Measurements from ENCODE around the gene DEPP1.

DNA sequence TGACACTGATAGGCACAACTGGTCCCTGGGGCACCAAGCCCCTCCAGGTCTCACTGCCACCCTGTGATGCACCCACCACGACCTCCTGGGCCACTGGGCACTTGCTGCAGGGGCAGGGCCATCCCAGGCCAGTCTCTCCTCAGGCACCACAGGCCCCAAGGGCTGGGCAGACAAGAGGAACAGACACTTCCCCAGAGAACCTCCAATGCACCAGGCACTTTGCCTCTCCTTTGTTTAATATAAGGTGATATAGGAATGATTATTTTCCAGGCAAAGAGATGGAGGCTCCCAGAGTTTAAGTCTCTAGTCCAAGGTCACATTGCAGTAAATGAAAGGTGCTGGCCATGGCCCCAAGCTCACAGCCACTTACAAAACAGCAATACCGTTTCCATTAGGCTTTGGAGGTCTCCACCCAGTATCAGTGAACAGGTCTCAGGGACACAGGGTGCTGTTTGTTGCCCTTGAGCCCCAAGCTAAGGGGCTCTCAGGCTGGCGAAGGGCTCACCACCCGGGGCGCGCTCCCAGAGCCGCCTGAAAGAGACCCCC, 4.5 kb downstream of the DEPP1 start:
- TF ChIP-seq CTCF (IDR thresholded peaks at IDR 0.05; ENCODE audit: poor library complexity, severe bottlenecking), result no peak
- no peak for TF ChIP-seq POLR2AphosphoS5 (IDR thresholded peaks at IDR 0.05)
